HepG2 (cell line): ENCODE data around the gene GRK3. TPM values are rescaled to one million over a fixed set of nuclear protein-coding genes. Genes with fewer than 3 reads are reported as not detected.

Source experiments
- ATAC-seq: fragments of 200-7000 bp; cut with Tn5 transposase; 3 replicates; pipeline ENCODE4 v1.9.1; 2020; ENCODE audit warnings: mild to moderate bottlenecking, moderate library complexity
- BruUV-seq: library from RNA; stranded (reverse); fragments of 400-500 nt; replicated peaks from 2 replicates; lab custom pipeline; 2021; lab: Mats Ljungman, UMichigan
- CTCF ChIA-PET: fragments of 300-600 bp; formaldehyde crosslinking; extraction: SDS; loops from one replicate; lab custom pipeline; 2021; ENCODE audit warnings: low total read pairs, inconsistent platforms, low intra/inter-chr PET ratio; lab: Yijun Ruan, JAX
- POLR2A ChIA-PET: fragments of 350-600 bp; sonication (Branson Sonifier 250); formaldehyde crosslinking; loops from one replicate; lab custom pipeline; 2020; ENCODE audit warnings: antibody characterized with exemption, inconsistent platforms; lab: Yijun Ruan, JAX
- DNase-seq: peaks from one replicate; pipeline ENCODE4 v3.0.0-alpha.2; 2015; ENCODE audit warnings: low spot score
- FAIRE-seq: peaks from 3 replicates; lab custom pipeline; 2011; peaks lifted over from hg19 to GRCh38; lab: Jason Lieb, UNC
- H2AFZ ChIP-seq: one replicate; pipeline ENCODE4 v1.6.1; 2011; ENCODE audit warnings: low read length, inconsistent platforms
- H3K27ac ChIP-seq: fragments of 300-600 bp; 3 replicates; pipeline ENCODE4 v1.8.0; 2011; ENCODE audit warnings: mixed run types, mild to moderate bottlenecking, mixed read lengths, low read length, inconsistent platforms; ENCODE audit not compliant: insufficient read depth; ENCODE audit errors: extremely low read length
- H3K27me3 ChIP-seq, 2 experiments: fragments of 200-600 bp in 1 of 2; 2 replicates in 1 of 2; 3 replicates in 1 of 2; pipeline versions ENCODE4 v1.6.0 to v1.8.0; 2011; ENCODE audit warnings: low read length in 2 of 2, mild to moderate bottlenecking in 2 of 2, moderate library complexity in 2 of 2, inconsistent platforms in 1 of 2; ENCODE audit not compliant: insufficient read depth in 2 of 2, control insufficient read depth in 1 of 2
- H3K36me3 ChIP-seq, 2 experiments: fragments of 200-600 bp in 1 of 2; replicated peaks in 1 of 2; 2 replicates in 1 of 2; 3 replicates in 1 of 2; pipeline versions ENCODE4 v1.5.1 to v1.8.0; 2011; ENCODE audit warnings: low read length in 2 of 2, inconsistent platforms in 1 of 2; ENCODE audit not compliant: insufficient read depth in 2 of 2, control insufficient read depth in 1 of 2
- H3K4me1 ChIP-seq: 2 replicates; pipeline ENCODE4 v1.5.1; 2012; ENCODE audit warnings: low read length, inconsistent platforms; ENCODE audit not compliant: insufficient read depth
- H3K4me2 ChIP-seq: 2 replicates; pipeline ENCODE4 v1.6.0; 2011; ENCODE audit warnings: low read depth, low read length, inconsistent platforms
- H3K4me3 ChIP-seq, 3 experiments: fragments of 200-600 bp in 1 of 3; sonication (generic), shearing (Covaris generic) in 1 of 3; replicated peaks in 1 of 3; 2 replicates each; pipeline ENCODE4 v1.5.1; 2011 to 2016; ENCODE audit warnings: low read length in 3 of 3, inconsistent platforms in 2 of 3, low read depth in 2 of 3, mild to moderate bottlenecking in 2 of 3, control low read depth in 1 of 3, mixed read lengths in 1 of 3; ENCODE audit not compliant: insufficient read depth in 1 of 3
- H3K79me2 ChIP-seq: one replicate; pipeline ENCODE4 v1.6.1; 2011; ENCODE audit warnings: low read length, inconsistent platforms; ENCODE audit not compliant: insufficient read depth
- H3K9ac ChIP-seq: 2 replicates; pipeline ENCODE4 v1.6.0; 2011; ENCODE audit warnings: mild to moderate bottlenecking, low read depth, low read length, inconsistent platforms; ENCODE audit not compliant: insufficient read depth
- H3K9me3 ChIP-seq: 2 replicates; pipeline ENCODE4 v1.5.1; 2012; ENCODE audit warnings: mild to moderate bottlenecking, low read length
- H4K20me1 ChIP-seq: 2 replicates; pipeline ENCODE4 v1.6.0; 2011; ENCODE audit warnings: inconsistent platforms, mild to moderate bottlenecking, low read length, moderate library complexity; ENCODE audit not compliant: insufficient read depth
- EEA1 ChIP-seq: sonication (generic); formaldehyde crosslinking; IDR thresholded peaks from 2 replicates; pipeline ENCODE4 v1.5.1; 2020; ENCODE audit warnings: mild to moderate bottlenecking, missing genetic modification reagents, borderline replicate concordance
- NFE2 ChIP-seq: sonication (generic); formaldehyde crosslinking; IDR thresholded peaks from 2 replicates; pipeline ENCODE4 v1.4.0; 2020; ENCODE audit warnings: missing genetic modification reagents
- NFIB ChIP-seq: sonication (generic); formaldehyde crosslinking; IDR thresholded peaks from 2 replicates; pipeline ENCODE4 v1.9.0; 2021; ENCODE audit warnings: missing genetic modification reagents, mild to moderate bottlenecking, borderline replicate concordance
- TOE1 ChIP-seq: sonication (generic); formaldehyde crosslinking; IDR thresholded peaks from 2 replicates; pipeline ENCODE4 v1.4.0; 2020; ENCODE audit warnings: mild to moderate bottlenecking, missing genetic modification reagents
- U2AF2 ChIP-seq: fragments of 200-400 bp; formaldehyde crosslinking; IDR thresholded peaks from 2 replicates; pipeline ENCODE4 v1.6.1; 2017; ENCODE audit warnings: low read depth, mild to moderate bottlenecking, low read length
- ZNF317 ChIP-seq: sonication (generic); formaldehyde crosslinking; IDR thresholded peaks from 2 replicates; pipeline ENCODE4 v1.5.0; 2020; ENCODE audit warnings: mild to moderate bottlenecking, missing genetic modification reagents
- ZNF552 ChIP-seq: sonication (generic); formaldehyde crosslinking; IDR thresholded peaks from 2 replicates; pipeline ENCODE4 v1.9.0; 2022; ENCODE audit warnings: missing genetic modification reagents, mild to moderate bottlenecking, borderline replicate concordance
- ZNF713 ChIP-seq: sonication (generic); formaldehyde crosslinking; IDR thresholded peaks from 2 replicates; pipeline ENCODE4 v1.4.0; 2020; ENCODE audit warnings: mild to moderate bottlenecking, missing genetic modification reagents
- WGBS: methylation state at CpG from one replicate; pipeline ENCODE4 v1.1.6; 2017; ENCODE audit warnings: low lambda C conversion rate; 5-methylcytosine and 5-hydroxymethylcytosine counted together
- in situ Hi-C: cut with HindIII; loops from 2 replicates; pipeline ENCODE4 v1.10.0; 2017; ENCODE audit warnings: low pct_unique_long_range_greater_than_20kb; ENCODE audit not compliant: extremely low pct_ligation_motif_present
- intact Hi-C: fragments of 100-400 bp; cut with micrococcal nuclease; formaldehyde crosslinking; loops from one replicate; pipeline ENCODE4 v1.10.0; 2022; ENCODE audit not compliant: unreplicated experiment
- polyA plus RNA-seq, 8 experiments: library from polyadenylated mRNA; depleted of rRNA in 3 of 8; stranded (reverse) in 7 of 8; unstranded in 1 of 8; fragments of >200 nt; fragmentation: Illumina TruSeq in 4 of 8; extraction: Trizol in 4 of 8; gene quantifications; 2 replicates each; pipeline versions ENCODE4 v1.2.1 to v1.2.3, GENCODE V29; 2011 to 2016; ENCODE audit warnings: low read depth in 4 of 8, missing spikeins in 1 of 8, mixed read lengths in 1 of 8; ENCODE audit not compliant: insufficient read depth in 1 of 8
- total RNA-seq, 5 experiments: library from RNA; depleted of rRNA; stranded (reverse); fragments of >200 nt; fragmentation: Illumina TruSeq; extraction: Trizol; gene quantifications; 2 replicates each; pipeline ENCODE4 v1.2.3, GENCODE V29; 2016; ENCODE audit warnings: low read depth in 1 of 5
- TF ChIP-seq, protein P1 (sequence below): sonication (generic); formaldehyde crosslinking; IDR thresholded peaks from 2 replicates; pipeline ENCODE4 v1.5.0; 2020; ENCODE audit warnings: mild to moderate bottlenecking, missing genetic modification reagents
- TF ChIP-seq, protein P2 (sequence below): IDR thresholded peaks from 2 replicates; pipeline ENCODE4 v1.6.1; 2016; ENCODE audit warnings: mild to moderate bottlenecking
- TF ChIP-seq, protein P3 (sequence below): sonication (generic); formaldehyde crosslinking; IDR thresholded peaks from 2 replicates; pipeline ENCODE4 v1.8.1; 2022; ENCODE audit warnings: mild to moderate bottlenecking, missing genetic modification reagents
- TF ChIP-seq, protein P4 (sequence below): sonication (generic); formaldehyde crosslinking; IDR thresholded peaks from 2 replicates; pipeline ENCODE4 v1.4.0; 2020; ENCODE audit warnings: mild to moderate bottlenecking, missing genetic modification reagents

Gene GRK3
- total and polyA plus RNA-seq, 2 of the 13 experiments (the other 11 are each of a cell fraction or from before 2014, with no cell fraction given): 8.5 to 16.7 TPM

DNA sequence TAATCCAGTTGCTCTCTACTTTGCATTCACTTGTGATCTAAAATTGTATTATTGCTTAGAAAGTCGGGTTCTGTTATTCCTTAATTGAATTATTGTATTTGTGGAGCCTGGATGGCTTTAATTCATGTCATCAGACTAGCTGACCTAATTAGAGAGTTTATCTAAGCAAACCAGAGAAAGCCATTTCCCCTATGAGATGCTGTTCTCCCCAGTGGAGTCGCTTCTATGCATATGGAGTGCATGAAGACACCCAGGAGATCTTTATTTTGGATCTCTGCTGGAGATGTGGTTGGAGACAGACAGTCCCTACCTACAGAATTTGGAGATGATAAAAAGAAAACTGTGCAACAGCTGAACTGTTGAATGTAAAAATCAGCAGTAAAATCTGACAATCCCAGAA, 132.3 kb downstream of the GRK3 start:
- FAIRE-seq (no peak), DNase-seq (no peak), ATAC-seq (no peak)
- Histone ChIP-seq H3K79me2 (no peaks in the 10 kb centered on the region), H3K36me3 (peaks cover 0 to 17% of the 10 kb centered on the region in 2 experiments; a peak in 3 of 5 replicates), H3K4me1 (no peaks in the 10 kb centered on the region), H3K4me2 (no peak overlapping the region), H3K27ac (no peak overlapping the region), H4K20me1 (no peaks in the 10 kb centered on the region), H3K9me3 (no peaks in the 10 kb centered on the region), H3K4me3 (no peak overlapping the region), H2AFZ (no peak overlapping the region), H3K9ac (no peak overlapping the region), H3K27me3 (no peaks in the 10 kb centered on the region)
- WGBS: 89% methylated on average over 2 of the region's 2 CpGs
- ChIA-PET CTCF (no interaction called here), POLR2A (no interaction called here)
- in situ Hi-C loops (no loop called here), intact Hi-C loops (no loop called here)
- no TSS peak for BruUV-seq
- no peak for TF ChIP-seq NFE2
- no peak for TF ChIP-seq U2AF2
- TF ChIP-seq, protein P1, sequence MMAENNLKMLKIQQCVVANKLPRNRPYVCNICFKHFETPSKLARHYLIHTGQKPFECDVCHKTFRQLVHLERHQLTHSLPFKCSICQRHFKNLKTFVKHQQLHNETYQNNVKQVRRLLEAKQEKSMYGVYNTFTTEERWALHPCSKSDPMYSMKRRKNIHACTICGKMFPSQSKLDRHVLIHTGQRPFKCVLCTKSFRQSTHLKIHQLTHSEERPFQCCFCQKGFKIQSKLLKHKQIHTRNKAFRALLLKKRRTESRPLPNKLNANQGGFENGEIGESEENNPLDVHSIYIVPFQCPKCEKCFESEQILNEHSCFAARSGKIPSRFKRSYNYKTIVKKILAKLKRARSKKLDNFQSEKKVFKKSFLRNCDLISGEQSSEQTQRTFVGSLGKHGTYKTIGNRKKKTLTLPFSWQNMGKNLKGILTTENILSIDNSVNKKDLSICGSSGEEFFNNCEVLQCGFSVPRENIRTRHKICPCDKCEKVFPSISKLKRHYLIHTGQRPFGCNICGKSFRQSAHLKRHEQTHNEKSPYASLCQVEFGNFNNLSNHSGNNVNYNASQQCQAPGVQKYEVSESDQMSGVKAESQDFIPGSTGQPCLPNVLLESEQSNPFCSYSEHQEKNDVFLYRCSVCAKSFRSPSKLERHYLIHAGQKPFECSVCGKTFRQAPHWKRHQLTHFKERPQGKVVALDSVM (CRISPR knock-in tag): no peak
- TF ChIP-seq ZNF713 (CRISPR knock-in tag): no peak
- TF ChIP-seq, protein P2, sequence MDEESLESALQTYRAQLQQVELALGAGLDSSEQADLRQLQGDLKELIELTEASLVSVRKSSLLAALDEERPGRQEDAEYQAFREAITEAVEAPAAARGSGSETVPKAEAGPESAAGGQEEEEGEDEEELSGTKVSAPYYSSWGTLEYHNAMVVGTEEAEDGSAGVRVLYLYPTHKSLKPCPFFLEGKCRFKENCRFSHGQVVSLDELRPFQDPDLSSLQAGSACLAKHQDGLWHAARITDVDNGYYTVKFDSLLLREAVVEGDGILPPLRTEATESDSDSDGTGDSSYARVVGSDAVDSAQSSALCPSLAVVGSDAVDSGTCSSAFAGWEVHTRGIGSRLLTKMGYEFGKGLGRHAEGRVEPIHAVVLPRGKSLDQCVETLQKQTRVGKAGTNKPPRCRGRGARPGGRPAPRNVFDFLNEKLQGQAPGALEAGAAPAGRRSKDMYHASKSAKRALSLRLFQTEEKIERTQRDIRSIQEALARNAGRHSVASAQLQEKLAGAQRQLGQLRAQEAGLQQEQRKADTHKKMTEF (CRISPR knock-in tag): no peak
- no peak for TF ChIP-seq EEA1 (CRISPR knock-in tag)
- TF ChIP-seq TOE1: no peak
- TF ChIP-seq, protein P3, sequence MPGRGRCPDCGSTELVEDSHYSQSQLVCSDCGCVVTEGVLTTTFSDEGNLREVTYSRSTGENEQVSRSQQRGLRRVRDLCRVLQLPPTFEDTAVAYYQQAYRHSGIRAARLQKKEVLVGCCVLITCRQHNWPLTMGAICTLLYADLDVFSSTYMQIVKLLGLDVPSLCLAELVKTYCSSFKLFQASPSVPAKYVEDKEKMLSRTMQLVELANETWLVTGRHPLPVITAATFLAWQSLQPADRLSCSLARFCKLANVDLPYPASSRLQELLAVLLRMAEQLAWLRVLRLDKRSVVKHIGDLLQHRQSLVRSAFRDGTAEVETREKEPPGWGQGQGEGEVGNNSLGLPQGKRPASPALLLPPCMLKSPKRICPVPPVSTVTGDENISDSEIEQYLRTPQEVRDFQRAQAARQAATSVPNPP: no peak
- TF ChIP-seq, protein P4, sequence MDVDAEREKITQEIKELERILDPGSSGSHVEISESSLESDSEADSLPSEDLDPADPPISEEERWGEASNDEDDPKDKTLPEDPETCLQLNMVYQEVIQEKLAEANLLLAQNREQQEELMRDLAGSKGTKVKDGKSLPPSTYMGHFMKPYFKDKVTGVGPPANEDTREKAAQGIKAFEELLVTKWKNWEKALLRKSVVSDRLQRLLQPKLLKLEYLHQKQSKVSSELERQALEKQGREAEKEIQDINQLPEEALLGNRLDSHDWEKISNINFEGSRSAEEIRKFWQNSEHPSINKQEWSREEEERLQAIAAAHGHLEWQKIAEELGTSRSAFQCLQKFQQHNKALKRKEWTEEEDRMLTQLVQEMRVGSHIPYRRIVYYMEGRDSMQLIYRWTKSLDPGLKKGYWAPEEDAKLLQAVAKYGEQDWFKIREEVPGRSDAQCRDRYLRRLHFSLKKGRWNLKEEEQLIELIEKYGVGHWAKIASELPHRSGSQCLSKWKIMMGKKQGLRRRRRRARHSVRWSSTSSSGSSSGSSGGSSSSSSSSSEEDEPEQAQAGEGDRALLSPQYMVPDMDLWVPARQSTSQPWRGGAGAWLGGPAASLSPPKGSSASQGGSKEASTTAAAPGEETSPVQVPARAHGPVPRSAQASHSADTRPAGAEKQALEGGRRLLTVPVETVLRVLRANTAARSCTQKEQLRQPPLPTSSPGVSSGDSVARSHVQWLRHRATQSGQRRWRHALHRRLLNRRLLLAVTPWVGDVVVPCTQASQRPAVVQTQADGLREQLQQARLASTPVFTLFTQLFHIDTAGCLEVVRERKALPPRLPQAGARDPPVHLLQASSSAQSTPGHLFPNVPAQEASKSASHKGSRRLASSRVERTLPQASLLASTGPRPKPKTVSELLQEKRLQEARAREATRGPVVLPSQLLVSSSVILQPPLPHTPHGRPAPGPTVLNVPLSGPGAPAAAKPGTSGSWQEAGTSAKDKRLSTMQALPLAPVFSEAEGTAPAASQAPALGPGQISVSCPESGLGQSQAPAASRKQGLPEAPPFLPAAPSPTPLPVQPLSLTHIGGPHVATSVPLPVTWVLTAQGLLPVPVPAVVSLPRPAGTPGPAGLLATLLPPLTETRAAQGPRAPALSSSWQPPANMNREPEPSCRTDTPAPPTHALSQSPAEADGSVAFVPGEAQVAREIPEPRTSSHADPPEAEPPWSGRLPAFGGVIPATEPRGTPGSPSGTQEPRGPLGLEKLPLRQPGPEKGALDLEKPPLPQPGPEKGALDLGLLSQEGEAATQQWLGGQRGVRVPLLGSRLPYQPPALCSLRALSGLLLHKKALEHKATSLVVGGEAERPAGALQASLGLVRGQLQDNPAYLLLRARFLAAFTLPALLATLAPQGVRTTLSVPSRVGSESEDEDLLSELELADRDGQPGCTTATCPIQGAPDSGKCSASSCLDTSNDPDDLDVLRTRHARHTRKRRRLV (CRISPR knock-in tag): no peak
- no peak for TF ChIP-seq ZNF552
- TF ChIP-seq NFIB (CRISPR knock-in tag): no peak
- no peak for TF ChIP-seq ZNF317 (CRISPR knock-in tag)
